Endothelial cell of umbilical vein (primary cell): ENCODE results near the gene TBCD.

Experiments
- CTCF ChIP-seq, 2 donors: IDR thresholded peaks; 1 replicate in 1 of 2; 2 replicates in 1 of 2; pipeline ENCODE4 v1.5.1; 2011; ENCODE audit warnings: low read length in 2 of 2, mild to moderate bottlenecking in 2 of 2, moderate library complexity in 2 of 2, control low read depth in 1 of 2, inconsistent platforms in 1 of 2, low read depth in 1 of 2; ENCODE audit not compliant: insufficient read depth in 1 of 2; ENCODE audit errors: extremely low read depth in 1 of 2
- EZH2 ChIP-seq: IDR thresholded peaks from 2 replicates; pipeline ENCODE4 v1.6.1; 2012; ENCODE audit warnings: borderline replicate concordance, low read depth, mild to moderate bottlenecking, moderate library complexity, low read length, inconsistent platforms; ENCODE audit not compliant: severe bottlenecking
- FOS ChIP-seq: IDR thresholded peaks from 2 replicates; pipeline ENCODE4 v1.6.1; 2011; ENCODE audit warnings: mild to moderate bottlenecking, low read length, moderate library complexity, borderline replicate concordance; ENCODE audit not compliant: insufficient read depth
- JUN ChIP-seq: IDR thresholded peaks from 2 replicates; pipeline ENCODE4 v1.6.1; 2011; ENCODE audit warnings: borderline replicate concordance, low read depth; ENCODE audit not compliant: insufficient read length, insufficient read depth
- MAX ChIP-seq: IDR thresholded peaks from 2 replicates; pipeline ENCODE4 v1.6.1; 2011; ENCODE audit not compliant: insufficient read depth, insufficient read length
- MYC ChIP-seq: IDR thresholded peaks from one replicate; pipeline ENCODE4 v1.6.1; 2011; ENCODE audit warnings: mild to moderate bottlenecking, low read depth, low read length
- POLR2A ChIP-seq: IDR thresholded peaks from 2 replicates; pipeline ENCODE4 v1.6.1; 2012; ENCODE audit warnings: low read depth, mild to moderate bottlenecking, control low read depth, low read length
- POLR2AphosphoS5 ChIP-seq: IDR thresholded peaks from 2 replicates; pipeline ENCODE4 v1.6.1; 2012; ENCODE audit warnings: low read depth, mild to moderate bottlenecking, control low read depth, low read length, moderate library complexity; ENCODE audit not compliant: insufficient read depth

- TF ChIP-seq CTCF (IDR thresholded peaks at IDR 0.05; ENCODE audit: extremely low read depth in 1 of 2, insufficient read depth in 1 of 2, low read depth in 1 of 2, low read length in 2 of 2) = no peak
- no peak for TF ChIP-seq POLR2AphosphoS5
- TF ChIP-seq POLR2A = no peak
- TF ChIP-seq MYC = no peak
- TF ChIP-seq JUN = no peak
- no peak for TF ChIP-seq EZH2
- TF ChIP-seq FOS = no peak
- TF ChIP-seq MAX = no peak
These were observed 168.8 kb downstream of the TBCD start for GRCh38 chr17:82920715-82921114.
